Adrenal gland (tissue), 5 donors: ENCODE results near the gene IQSEC2.

Experiments used
- CTCF ChIP-seq, 6 experiments: fragments of 450-650 bp in 4 of 6; fragments of 200-600 bp in 2 of 6; sonication (generic) in 1 of 6; IDR thresholded peaks; 1 replicate in 5 of 6; 2 replicates in 1 of 6; pipeline versions ENCODE4 v1.5.1 to v1.8.0; 2016 to 2021; ENCODE audit warnings: antibody characterized with exemption in 6 of 6, mild to moderate bottlenecking in 2 of 6, moderate library complexity in 1 of 6
- POLR2A ChIP-seq, 2 donors: fragments of 450-650 bp; IDR thresholded peaks; one replicate each; pipeline ENCODE4 v1.6.1; 2017; ENCODE audit warnings: antibody characterized with exemption in 2 of 2, mild to moderate bottlenecking in 2 of 2, moderate library complexity in 1 of 2
- donor health status: DM: no; HTN: no; CAD: no.

- no peak for TF ChIP-seq CTCF (IDR thresholded peaks at IDR 0.05)
- no peak for TF ChIP-seq POLR2A (IDR thresholded peaks at IDR 0.05)
These were observed 24.2 kb downstream of the IQSEC2 start for GRCh38 chrX:53257166-53257565.
